Measurements from ENCODE around the gene CRCP.
A peak's percentile ranks its signal among the peaks of the same experiment; 100 is the strongest.

CRCP gene

DNA sequence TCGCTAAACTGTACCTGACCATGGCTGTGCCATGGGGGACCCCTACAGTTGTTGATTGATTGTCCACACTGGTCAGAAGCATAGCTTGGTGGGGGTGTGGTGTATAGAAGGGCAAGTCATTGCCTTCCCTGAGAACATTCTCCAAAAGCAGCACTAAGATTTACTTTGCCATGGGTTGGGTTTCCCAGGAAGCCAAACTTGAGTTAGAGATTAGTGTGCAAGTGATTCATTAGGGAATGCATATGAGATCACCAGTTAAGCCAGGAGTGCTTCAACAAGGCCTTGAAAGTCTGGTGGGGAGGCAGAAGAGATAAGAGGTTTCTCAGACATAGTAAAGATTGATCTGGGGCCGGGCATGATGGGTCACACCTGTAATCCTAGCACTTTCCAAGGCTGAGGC lies 69.1 kb downstream of the CRCP start:
- no peak overlapping the region for H3K4me3 ChIP-seq (ENCODE audit: control insufficient read depth, low read depth, low read length)
- TF ChIP-seq, protein P1, sequence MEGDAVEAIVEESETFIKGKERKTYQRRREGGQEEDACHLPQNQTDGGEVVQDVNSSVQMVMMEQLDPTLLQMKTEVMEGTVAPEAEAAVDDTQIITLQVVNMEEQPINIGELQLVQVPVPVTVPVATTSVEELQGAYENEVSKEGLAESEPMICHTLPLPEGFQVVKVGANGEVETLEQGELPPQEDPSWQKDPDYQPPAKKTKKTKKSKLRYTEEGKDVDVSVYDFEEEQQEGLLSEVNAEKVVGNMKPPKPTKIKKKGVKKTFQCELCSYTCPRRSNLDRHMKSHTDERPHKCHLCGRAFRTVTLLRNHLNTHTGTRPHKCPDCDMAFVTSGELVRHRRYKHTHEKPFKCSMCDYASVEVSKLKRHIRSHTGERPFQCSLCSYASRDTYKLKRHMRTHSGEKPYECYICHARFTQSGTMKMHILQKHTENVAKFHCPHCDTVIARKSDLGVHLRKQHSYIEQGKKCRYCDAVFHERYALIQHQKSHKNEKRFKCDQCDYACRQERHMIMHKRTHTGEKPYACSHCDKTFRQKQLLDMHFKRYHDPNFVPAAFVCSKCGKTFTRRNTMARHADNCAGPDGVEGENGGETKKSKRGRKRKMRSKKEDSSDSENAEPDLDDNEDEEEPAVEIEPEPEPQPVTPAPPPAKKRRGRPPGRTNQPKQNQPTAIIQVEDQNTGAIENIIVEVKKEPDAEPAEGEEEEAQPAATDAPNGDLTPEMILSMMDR (conservative IDR thresholded peaks at IDR 0.05; ENCODE audit: control insufficient read depth, insufficient read depth, low read depth, low read length) = no peak
- DNase-seq (ENCODE audit: low read depth) = peak; percentile 90

DNA sequence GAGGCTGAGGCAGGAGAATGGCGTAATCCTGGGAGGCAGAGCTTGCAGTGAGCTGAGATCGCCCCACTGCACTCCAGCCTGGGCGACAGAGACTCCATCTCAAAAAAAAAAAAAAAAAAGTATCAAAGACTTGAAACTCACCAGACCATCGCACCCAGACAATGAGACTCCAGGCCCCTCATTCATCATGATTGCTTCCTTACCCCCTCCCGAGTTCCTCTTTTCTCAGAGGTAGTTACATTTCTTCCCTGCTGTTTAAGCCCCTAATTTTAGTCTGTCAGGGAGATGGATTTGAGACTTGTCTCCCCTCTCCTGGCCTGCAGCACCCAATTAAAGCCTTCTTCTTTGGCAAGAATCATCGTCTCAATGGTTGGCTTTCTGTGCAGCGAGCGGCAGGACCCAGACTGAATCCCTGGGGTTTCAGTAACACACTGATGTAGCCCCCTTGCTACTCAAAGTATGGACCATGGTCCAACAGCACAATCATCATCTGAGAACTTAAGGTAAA lies 71.1 kb downstream of the CRCP start:
- no peak overlapping the region for H3K4me3 ChIP-seq (ENCODE audit: control insufficient read depth, low read depth, low read length)
- no peak for DNase-seq (ENCODE audit: low read depth)
- TF ChIP-seq, protein P1 (conservative IDR thresholded peaks at IDR 0.05; ENCODE audit: control insufficient read depth, insufficient read depth, low read depth, low read length) = no peak

DNA sequence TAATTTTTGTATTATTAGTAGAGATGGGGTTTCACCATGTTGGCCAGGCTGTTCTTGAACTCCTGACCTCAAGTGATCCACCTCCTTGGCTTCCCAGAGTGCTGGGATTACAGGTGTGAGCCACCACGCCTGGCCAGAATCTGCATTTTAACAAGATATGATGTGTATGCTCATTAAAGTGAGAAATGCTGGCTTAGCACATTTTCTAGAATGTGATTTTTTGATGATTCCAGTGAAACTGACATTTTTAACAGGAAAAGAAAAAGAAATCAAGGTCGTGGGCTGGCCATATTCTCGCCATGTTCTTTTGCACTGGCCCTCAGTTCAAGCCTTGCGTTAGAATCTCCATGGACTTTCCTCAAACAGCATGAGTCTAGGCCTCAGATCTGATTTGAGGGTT lies 72.3 kb downstream of the CRCP start:
- no peak overlapping the region for H3K4me3 ChIP-seq (ENCODE audit: control insufficient read depth, low read depth, low read length)
- no peak for DNase-seq (ENCODE audit: low read depth)
- TF ChIP-seq, protein P1 (conservative IDR thresholded peaks at IDR 0.05; ENCODE audit: control insufficient read depth, insufficient read depth, low read depth, low read length) = no peak

DNA sequence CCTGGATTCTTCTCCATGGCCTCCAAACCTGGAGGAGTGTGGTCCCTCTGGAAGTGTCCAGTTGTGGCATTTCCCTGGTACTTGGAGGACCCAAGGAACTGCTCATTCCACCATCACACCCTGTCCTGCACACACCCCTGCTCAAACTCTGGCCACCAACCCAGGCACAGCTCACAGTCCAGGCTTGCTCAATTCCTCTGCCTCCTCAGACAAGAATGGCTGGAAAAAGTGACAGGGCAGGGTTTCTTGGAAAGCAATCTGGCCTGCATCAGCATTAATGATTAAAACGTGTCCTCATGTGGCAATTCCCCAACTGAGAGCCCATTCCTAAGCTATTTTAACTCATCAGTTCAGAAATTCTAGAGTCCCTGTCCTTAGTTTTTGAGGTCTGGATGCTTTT lies 73.3 kb downstream of the CRCP start:
- TF ChIP-seq, protein P1 (conservative IDR thresholded peaks at IDR 0.05; ENCODE audit: control insufficient read depth, insufficient read depth, low read depth, low read length) = no peak
- peak; percentile 86 for DNase-seq (ENCODE audit: low read depth)
- no peak overlapping the region for H3K4me3 ChIP-seq (ENCODE audit: control insufficient read depth, low read depth, low read length)

DNA sequence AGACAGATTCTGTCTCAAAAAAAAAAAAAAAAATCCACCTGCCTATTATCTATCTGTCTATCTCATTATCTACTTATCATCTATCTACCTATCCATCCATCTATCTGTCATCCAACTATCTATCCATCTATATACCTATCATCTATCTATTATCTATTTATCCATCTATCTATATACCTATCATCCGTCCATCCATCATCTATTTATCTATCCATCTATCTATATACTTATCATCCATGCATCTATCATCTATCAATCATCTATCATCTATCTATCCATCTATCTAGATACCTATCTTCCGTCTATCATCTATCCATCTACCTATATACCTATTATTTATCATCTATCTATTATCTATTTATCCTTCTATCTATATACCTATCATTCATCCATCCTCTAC lies 74.0 kb downstream of the CRCP start:
- H3K4me3 ChIP-seq (ENCODE audit: control insufficient read depth, low read depth, low read length) = no peak overlapping the region
- no peak for DNase-seq (ENCODE audit: low read depth)
- TF ChIP-seq, protein P1 (conservative IDR thresholded peaks at IDR 0.05; ENCODE audit: control insufficient read depth, insufficient read depth, low read depth, low read length) = no peak

DNA sequence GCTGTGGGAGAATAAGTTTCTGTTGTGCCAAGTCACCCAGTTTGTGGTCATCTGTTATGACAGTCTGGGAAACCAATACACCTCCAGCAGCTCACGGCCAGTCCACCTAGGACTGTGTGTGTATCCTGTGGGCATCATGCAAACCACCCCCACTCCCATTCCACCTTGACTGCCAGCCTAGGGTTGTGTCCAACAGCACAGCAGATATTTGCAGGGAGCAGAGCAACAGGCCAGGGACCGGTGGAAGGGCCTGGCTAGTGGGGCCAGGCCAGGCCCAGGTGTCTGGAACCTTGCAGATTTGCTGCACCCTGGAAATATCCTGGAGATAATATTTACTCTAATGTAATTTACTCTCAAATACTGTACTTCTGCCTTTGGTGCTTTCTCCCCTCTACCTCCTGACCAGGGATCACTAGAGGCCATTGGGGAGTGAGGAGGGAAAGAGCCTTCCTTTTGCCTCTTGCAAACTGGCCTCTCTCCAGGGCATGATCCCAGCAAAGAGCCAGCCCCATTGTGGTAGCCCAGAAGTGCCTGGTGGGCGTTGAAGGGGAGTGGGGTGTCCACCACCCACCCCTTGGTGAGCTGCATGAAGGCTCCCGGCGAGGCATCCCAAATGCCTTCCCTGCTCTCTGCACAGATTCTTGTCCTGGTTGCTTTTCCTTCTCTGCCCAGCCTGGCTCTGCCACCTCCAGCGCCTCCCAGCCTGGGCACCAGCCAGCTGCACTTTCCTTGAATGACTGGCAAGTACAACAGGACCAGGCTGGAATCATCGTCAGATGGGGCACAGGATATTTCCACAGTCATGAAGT lies 75.3 kb downstream of the CRCP start:
- no peak for DNase-seq (ENCODE audit: low read depth)

More for the DNA sequence above, 75.3 kb downstream of the CRCP start:
- TF ChIP-seq, protein P1 (conservative IDR thresholded peaks at IDR 0.05; ENCODE audit: control insufficient read depth, insufficient read depth, low read depth, low read length) = no peak
- H3K4me3 ChIP-seq (ENCODE audit: control insufficient read depth, low read depth, low read length) = no peak overlapping the region

Data from fibroblast of mammary gland (primary cell).